GM21528 (cell line): ENCODE results near the gene CLK2.
A peak's percentile ranks its signal among the peaks of the same experiment; 100 is the strongest.

Experiments used
- ATAC-seq: cut with Tn5 transposase; IDR thresholded peaks from one replicate; pipeline ENCODE4 v1.9.1; 2021; ENCODE audit warnings: mild to moderate bottlenecking, moderate library complexity; ENCODE audit not compliant: unreplicated experiment, low FRiP score

The CLK2 gene

DNA sequence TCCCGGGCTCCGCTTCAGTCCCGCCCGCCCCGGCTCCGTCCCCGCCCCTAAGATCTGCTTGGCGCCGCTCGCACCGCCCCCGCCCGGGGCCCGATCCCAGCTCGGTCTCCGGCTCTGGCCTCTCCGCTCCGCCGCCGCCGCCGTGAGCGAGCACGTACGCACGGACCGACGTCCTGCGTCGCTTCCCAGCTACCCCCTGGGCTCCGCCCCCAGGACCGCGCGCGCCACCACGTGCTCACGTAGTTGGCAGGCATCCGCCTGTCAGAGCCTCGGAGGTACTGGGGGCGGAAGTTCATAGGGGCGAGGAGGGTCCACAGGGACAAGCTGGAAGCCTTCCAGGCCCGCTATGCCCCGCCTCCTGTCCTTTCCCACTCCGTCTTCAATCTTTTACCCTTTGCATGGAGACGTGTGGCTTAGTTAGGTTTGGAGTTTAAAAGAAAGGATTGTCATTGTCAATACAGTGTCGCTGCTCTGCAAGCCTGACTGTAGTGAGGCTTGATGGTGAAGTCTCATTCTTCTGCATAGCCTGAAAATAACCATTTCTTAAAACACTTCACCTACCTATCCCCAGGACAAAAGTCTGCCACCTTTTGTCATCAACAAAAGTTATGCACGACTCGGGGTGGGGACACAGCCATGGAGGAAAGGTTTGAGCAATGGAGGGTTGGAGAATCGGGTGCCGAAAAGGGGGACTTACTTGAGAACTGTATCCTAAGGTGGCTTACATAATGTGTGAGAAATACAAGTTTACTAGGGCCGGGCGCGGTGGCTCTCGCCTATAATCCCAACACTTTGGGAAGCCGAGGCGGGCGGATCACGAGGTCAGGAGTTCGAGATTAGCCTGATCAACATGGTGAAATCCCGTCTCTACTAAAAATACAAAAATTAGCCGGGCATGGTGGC is at the start of gene CLK2:
Gene CLK2, minus strand, starts transcription at position 162 of the 903 bp plus-strand sequence. CDS start 2,527 bp downstream, outside the sequence.
- peak; percentile 65 for ATAC-seq

DNA sequence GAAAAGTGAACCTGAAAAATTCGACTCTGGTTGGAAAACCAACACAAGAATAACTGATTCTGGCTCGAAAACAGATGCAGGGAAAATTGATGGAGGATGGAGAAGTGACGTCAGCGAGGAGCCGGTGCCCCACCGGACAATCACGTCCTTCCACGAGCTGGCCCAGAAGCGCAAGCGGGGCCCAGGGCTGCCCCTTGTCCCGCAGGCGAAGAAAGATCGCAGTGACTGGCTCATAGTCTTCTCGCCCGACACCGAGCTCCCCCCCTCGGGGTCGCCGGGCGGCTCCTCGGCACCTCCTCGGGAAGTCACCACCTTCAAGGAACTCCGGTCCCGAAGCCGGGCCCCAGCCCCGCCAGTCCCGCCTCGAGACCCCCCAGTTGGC is 49.3 kb upstream of the CLK2 start:
- no peak for ATAC-seq

DNA sequence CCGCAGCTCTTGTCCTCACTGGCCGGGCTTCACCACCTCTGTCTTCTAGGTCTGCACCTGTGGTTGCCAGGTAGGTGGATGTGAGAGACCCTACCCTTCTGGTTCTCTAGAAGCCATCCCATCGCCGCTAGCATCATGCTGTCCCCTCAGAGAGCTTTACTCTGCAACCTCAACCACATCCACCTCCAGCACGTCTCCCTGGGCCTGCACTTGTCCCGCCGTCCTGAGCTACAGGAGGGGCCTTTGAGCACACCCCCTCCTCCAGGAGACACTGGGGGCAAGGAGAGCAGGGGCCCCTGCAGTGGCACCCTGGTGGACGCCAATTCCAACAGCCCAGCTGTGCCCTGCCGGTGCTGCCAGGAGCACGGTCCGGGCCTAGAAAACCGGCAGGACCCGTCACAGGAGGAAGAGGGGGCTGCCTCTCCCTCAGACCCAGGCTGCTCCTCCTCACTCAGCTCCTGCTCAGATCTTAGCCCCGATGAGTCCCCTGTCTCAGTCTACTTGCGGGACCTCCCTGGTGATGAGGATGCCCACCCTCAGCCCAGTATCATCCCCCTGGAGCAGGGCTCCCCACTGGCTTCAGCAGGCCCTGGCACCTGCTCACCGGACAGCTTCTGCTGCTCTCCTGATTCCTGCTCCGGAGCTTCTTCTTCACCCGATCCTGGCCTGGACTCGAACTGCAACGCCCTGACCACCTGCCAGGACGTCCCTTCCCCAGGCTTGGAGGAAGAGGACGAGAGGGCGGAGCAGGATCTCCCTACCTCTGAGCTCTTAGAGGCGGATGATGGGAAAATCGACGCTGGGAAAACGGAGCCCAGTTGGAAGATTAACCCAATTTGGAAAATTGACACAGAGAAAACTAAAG is 48.6 kb upstream of the CLK2 start:
- no peak for ATAC-seq

DNA sequence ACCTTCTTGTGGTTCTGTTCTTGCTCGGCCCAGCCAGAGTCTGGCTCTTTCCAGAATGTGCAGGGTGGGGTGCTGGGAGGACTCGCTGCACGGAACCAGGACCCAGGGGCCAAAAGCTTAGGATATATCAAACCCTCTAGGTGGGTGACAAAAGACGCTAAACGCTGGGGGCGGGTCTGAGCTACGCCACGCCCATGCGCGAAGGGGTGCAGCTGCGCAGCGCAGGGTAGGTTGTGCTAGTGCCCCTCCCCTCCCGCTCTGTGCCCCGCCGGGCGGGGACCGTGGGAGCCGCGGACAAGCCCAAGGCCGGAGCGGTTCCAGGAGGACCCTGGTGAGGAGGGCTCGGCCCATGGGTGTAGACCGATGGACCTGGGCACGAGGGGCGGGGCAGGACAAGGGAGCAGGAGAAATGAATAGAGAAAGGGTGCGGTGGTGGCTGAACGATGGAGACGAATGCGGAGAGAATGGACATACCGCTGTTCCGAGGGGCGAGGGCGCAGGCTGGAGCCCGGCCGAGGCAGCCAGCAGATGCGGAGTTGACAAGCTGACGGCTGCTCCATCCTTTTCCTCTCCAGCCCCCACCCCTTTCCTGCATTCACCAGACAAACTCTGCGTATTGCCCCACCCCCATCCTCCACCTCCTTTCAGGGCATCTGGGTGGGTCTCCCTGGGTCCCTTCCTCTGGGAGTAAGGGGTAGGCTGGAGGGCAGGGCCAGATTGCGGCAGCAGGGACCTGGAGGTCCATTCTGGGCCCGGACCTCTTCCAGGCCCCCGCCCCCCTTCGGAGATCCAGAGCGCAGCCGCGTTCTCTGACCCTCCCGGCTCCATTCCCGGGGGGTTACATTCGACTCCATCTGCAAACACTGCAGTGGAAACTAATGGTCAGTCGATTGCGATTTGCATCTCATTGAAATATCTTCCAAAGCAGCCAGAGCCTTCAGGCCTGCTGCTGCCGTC is 47.6 kb upstream of the CLK2 start, which contains the start of gene RUSC1:
Gene RUSC1, plus strand, starts transcription at position 234 of the 957 bp plus-strand sequence. CDS start 880 bp downstream, outside the sequence.
- no peak for ATAC-seq

- no peak for ATAC-seq
These were observed 46.9 kb upstream of the CLK2 start for GRCh38 chr1:155320252-155320651.

- no peak for ATAC-seq
These were observed 46.2 kb upstream of the CLK2 start for GRCh38 chr1:155319536-155319935.

GRCh38 chr1:155318082-155318481 is 44.8 kb upstream of the CLK2 start:
- no peak for ATAC-seq

- no peak for ATAC-seq
These were observed 43.6 kb upstream of the CLK2 start for GRCh38 chr1:155316922-155317321.

- ATAC-seq, result no peak
These were observed 40.0 kb upstream of the CLK2 start for GRCh38 chr1:155313261-155313660.

- ATAC-seq, result no peak
These were observed 36.2 kb upstream of the CLK2 start for GRCh38 chr1:155309423-155310021.

DNA sequence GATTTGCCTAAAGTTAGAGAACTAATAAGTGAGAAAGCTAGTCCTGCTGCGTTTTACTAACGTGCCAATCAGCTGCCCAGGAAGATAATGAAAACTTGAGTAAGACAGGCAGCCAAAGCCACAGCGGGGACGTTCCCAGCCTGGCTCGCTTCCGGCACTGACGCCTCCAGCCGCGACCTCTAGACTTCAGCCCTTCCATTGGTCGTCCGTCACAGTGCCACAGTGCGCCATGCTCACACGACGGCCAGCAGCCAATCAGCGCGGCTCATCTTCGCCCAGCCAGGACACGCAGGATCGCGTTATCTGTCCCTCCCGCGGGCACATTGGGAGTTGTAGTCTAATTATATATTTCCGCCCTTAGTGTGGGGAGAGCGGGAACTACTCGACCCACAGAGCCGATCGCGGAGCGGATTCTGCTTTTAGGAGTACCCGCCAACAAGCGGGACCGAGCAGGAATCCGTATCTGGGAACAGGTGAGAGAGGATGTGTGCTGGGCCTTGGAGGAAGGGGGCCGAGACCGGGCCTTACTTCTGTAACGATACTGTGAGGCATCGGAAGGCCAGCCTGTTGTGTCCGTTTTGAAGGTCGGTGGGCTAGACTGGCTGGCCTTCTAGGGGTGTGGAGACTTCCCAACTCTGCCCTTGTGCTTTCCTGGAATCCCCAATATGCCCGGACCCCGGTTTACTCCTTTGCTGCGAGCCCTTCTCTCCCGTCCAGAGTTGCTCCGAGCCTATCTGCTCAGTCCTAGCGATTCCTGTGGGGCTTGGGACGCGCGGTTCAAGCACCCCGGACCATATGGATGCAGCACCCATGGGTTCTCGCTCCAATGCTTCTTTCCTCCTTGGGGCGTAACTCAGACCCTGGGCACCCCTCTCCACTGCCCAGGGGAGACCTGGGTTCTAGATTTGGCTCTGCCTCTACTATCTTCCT is 35.5 kb upstream of the CLK2 start, which contains the start of gene FDPS:
Gene FDPS, plus strand, starts transcription at position 374 of the 930 bp plus-strand sequence. CDS start 924 bp downstream, outside the sequence.
- ATAC-seq, result peak; percentile 90

- ATAC-seq, result no peak
These were observed 34.0 kb upstream of the CLK2 start for GRCh38 chr1:155307247-155307740.

DNA sequence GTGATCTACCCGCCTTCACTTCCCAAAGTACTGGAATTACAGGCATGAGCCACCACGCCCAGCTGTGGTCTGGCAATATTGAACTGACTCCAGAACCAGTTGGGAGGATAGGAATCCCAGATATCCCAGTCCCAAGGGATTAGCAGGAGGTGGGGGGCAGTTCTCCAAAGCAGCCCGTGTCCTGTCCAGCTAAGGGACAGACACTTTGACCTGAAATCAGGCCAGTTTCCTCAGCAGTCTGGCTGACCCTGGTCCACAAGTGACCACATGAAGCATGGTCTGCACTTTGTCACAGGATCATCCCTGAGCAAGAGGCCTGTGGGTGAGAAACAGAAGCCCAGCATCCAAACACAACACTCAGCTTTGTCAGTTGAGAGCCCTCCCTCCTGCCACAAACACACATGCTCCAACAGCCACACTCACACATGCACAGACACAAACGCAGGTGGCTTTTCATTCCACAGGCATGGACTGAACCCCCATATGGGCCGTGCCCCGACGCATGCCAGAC is 32.6 kb upstream of the CLK2 start:
- no peak for ATAC-seq

DNA sequence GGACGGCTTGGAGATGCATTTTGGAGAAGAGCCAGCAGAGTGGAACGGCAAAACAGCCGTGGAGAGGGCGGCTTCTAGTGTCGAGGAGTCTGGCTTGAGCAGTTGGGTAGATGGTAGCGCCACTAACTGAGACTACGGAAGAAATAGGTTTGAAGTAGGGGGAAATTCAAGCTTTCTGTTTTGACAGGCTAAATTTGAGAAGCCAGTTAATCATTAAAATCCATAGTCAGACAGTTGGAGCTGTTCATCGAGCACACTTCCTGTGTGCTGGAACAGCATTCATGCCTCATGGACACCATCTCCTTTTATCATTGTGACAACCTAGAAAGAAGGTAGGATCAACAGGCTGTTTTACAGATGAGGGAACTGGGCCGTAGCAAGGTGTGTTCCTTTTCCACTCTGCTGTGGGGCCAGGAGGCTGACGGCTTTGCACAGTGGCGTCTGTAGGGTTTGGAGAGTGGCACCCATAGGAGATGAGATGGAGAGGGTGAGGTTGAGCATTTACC is 31.3 kb upstream of the CLK2 start:
- ATAC-seq, result no peak

- ATAC-seq, result no peak
These were observed 28.1 kb upstream of the CLK2 start, which contains the start of gene PKLR for GRCh38 chr1:155301342-155301841. TSS of gene PKLR (minus strand) at chr1:155301438. CDS start at chr1:155301395, 43 bp downstream.

- no peak for ATAC-seq
These were observed 27.4 kb upstream of the CLK2 start for GRCh38 chr1:155300553-155301329.

GRCh38 chr1:155300024-155300423 is 26.7 kb upstream of the CLK2 start:
- ATAC-seq, result no peak
